WERI-Rb-1 (cell line): ENCODE results near the gene EZH1.

ENCODE experiments used
- DNase-seq: peaks from one replicate; pipeline ENCODE4 v3.0.0-alpha.2; 2020
- H3K27ac ChIP-seq: fragments of 250-450 bp; sonication (Bioruptor Pico); 2 replicates; pipeline ENCODE4 v1.5.1; 2020; ENCODE audit warnings: mild to moderate bottlenecking, moderate library complexity
- H3K27me3 ChIP-seq: fragments of 250-450 bp; sonication (Bioruptor Pico); 2 replicates; pipeline ENCODE4 v1.5.1; 2021; ENCODE audit warnings: mild to moderate bottlenecking, low read depth, moderate library complexity; ENCODE audit not compliant: insufficient read depth, severe bottlenecking
- H3K36me3 ChIP-seq: fragments of 250-450 bp; sonication (Bioruptor Pico); 2 replicates; pipeline ENCODE4 v1.5.1; 2020; ENCODE audit warnings: mild to moderate bottlenecking, moderate library complexity
- H3K4me3 ChIP-seq: 2 replicates; pipeline ENCODE4 v1.5.1; 2011; ENCODE audit warnings: low read depth, mild to moderate bottlenecking, control low read depth, low read length
- H3K9me3 ChIP-seq: fragments of 250-450 bp; sonication (Bioruptor Pico); 2 replicates; pipeline ENCODE4 v1.5.1; 2021; ENCODE audit warnings: mild to moderate bottlenecking, moderate library complexity; ENCODE audit not compliant: severe bottlenecking
- CTCF ChIP-seq: IDR thresholded peaks from 2 replicates; pipeline ENCODE4 v1.5.1; 2011; ENCODE audit warnings: low read depth, mild to moderate bottlenecking, control low read depth, inconsistent platforms, low read length

The EZH1 gene

GRCh38 chr17:42709561-42709960 lies 35.3 kb downstream of the EZH1 start:
- Histone ChIP-seq H3K27ac (no peak overlapping the region), H3K9me3 (no peaks in the 10 kb centered on the region), H3K27me3 (no peaks in the 10 kb centered on the region), H3K4me3 (no peak overlapping the region), H3K36me3 (peaks cover 93% of the 10 kb centered on the region)
- TF ChIP-seq CTCF = no peak
- no peak for DNase-seq

GRCh38 chr17:42708588-42708987 lies 36.3 kb downstream of the EZH1 start:
- Histone ChIP-seq H3K27ac (no peak overlapping the region), H3K27me3 (no peaks in the 10 kb centered on the region), H3K36me3 (peaks cover 97% of the 10 kb centered on the region), H3K4me3 (no peak overlapping the region), H3K9me3 (no peaks in the 10 kb centered on the region)
- no peak for TF ChIP-seq CTCF
- DNase-seq = no peak

- H3K36me3 ChIP-seq = peaks cover 98% of the 10 kb centered on the region
- no peak for TF ChIP-seq CTCF
- H3K27me3 ChIP-seq = no peaks in the 10 kb centered on the region
- DNase-seq = no peak
- H3K4me3 ChIP-seq = no peak overlapping the region
- no peak overlapping the region for H3K27ac ChIP-seq
- no peaks in the 10 kb centered on the region for H3K9me3 ChIP-seq
Measured at GRCh38 chr17:42706732-42707131, 38.1 kb downstream of the EZH1 start.

- Histone ChIP-seq H3K27me3 (no peaks in the 10 kb centered on the region), H3K4me3 (no peak overlapping the region), H3K36me3 (peaks cover 94% of the 10 kb centered on the region), H3K9me3 (no peaks in the 10 kb centered on the region), H3K27ac (no peak overlapping the region)
- TF ChIP-seq CTCF = no peak
- no peak for DNase-seq
Measured at GRCh38 chr17:42704837-42705494, 39.9 kb downstream of the EZH1 start.

- no peak for TF ChIP-seq CTCF
- no peak for DNase-seq
- Histone ChIP-seq H3K36me3 (peaks cover 89% of the 10 kb centered on the region), H3K4me3 (no peak overlapping the region), H3K9me3 (no peaks in the 10 kb centered on the region), H3K27me3 (no peaks in the 10 kb centered on the region), H3K27ac (no peak overlapping the region)
Measured at GRCh38 chr17:42704490-42704836, 40.4 kb downstream of the EZH1 start.

- no peaks in the 10 kb centered on the region for H3K27me3 ChIP-seq
- H3K9me3 ChIP-seq = no peaks in the 10 kb centered on the region
- no peak overlapping the region for H3K4me3 ChIP-seq
- no peak for TF ChIP-seq CTCF
- peaks cover 80% of the 10 kb centered on the region for H3K36me3 ChIP-seq
- H3K27ac ChIP-seq = no peak overlapping the region
- DNase-seq = no peak
Measured at GRCh38 chr17:42702446-42702845, 42.4 kb downstream of the EZH1 start.
